SH-SY5Y (cell line): Measurements from ENCODE around the gene IGFBPL1.

ENCODE experiments used
- GATA2 ChIP-seq: IDR thresholded peaks from 2 replicates; pipeline ENCODE4 v1.6.1; 2011; ENCODE audit warnings: mild to moderate bottlenecking, low read depth, low read length
- GATA3 ChIP-seq: IDR thresholded peaks from 2 replicates; pipeline ENCODE4 v1.6.1; 2011; ENCODE audit warnings: low read depth, mild to moderate bottlenecking, low read length, moderate library complexity

DNA sequence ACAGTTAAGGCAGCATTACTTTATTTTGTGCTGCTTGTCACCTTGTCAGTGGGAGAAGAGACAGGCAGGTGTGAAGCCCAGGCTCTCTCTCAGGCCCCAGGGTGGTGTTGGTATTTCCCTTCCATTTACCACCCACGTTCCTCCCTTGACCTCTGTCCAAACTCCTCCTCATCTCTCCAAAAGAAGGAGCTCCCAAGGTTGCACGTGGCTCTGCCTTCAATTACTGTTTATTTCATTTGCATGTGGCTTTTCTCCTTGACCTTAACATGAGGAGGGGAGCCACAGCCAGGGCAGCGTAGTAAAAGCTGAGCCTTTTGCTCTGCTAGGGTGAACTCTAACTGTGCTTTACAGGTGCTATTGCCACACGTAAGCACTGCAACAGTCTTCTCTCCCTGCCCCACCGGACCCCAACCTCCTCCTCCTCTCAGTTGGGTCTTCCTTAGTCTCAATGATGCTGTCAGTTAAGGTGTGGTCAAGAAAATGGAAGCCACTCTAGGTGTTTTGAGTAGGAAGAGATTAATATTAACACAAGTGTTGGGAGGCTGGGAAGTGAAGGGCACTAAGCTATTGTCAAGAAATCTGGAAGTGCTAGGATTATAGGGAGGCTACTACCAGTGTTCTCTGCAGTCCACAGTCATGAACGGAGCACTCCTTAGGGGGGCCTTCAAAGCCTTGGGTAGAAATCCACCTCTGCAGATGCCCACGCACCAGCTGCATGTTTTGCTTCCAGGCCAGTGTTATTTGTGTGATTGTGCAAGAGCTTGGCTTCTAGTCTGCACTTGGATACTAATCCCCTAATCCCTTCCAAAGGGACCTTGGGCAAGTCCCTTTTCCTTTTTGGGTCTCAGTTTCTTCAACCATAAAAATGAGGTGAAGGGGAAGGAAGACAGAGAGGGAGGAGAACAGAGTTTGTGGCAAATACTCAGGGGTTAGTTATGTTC, 35.7 kb downstream of the IGFBPL1 start:
- no peak for TF ChIP-seq GATA3
- TF ChIP-seq GATA2 = no peak
